Ascending aorta (tissue), 2 donors: ENCODE measurements around the gene CSF3. TPM values are rescaled to one million over a fixed set of nuclear protein-coding genes. Genes with fewer than 3 reads are reported as not detected.

Experiments
- DNase-seq, 2 donors: peaks; one replicate each; pipeline ENCODE4 v3.0.0-alpha.2; 2019; ENCODE audit warnings: low spot score in 2 of 2
- H3K27ac ChIP-seq, 2 donors: fragments of 200-600 bp; sonication (generic); one replicate each; pipeline ENCODE4 v1.5.1; 2016 to 2017; ENCODE audit warnings: mild to moderate bottlenecking in 1 of 2
- H3K27me3 ChIP-seq: fragments of 200-600 bp; sonication (generic); one replicate; pipeline ENCODE4 v1.5.1; 2017
- H3K36me3 ChIP-seq, 2 donors: fragments of 200-600 bp; sonication (generic); one replicate each; pipeline ENCODE4 v1.5.1; 2016
- H3K4me1 ChIP-seq, 2 donors: fragments of 200-600 bp; sonication (generic); one replicate each; pipeline ENCODE4 v1.5.1; 2016 to 2017; ENCODE audit warnings: mild to moderate bottlenecking in 1 of 2
- H3K4me3 ChIP-seq, 2 donors: fragments of 200-600 bp; sonication (generic); one replicate each; pipeline ENCODE4 v1.5.1; 2016 to 2017; ENCODE audit warnings: mild to moderate bottlenecking in 1 of 2
- H3K9me3 ChIP-seq, 2 donors: fragments of 200-600 bp; sonication (generic); one replicate each; pipeline ENCODE4 v1.5.1; 2016
- CTCF ChIP-seq, 3 experiments: fragments of 200-600 bp in 2 of 3; fragments of 450-650 bp in 1 of 3; sonication (generic) in 2 of 3; IDR thresholded peaks; one replicate each; pipeline ENCODE4 v1.5.1; 2016 to 2019; ENCODE audit warnings: antibody characterized with exemption in 3 of 3, mild to moderate bottlenecking in 1 of 3, moderate library complexity in 1 of 3
- intact Hi-C: fragments of 100-400 bp; cut with DNase I; formaldehyde crosslinking; loops from one replicate; pipeline ENCODE4 v1.15.1; 2023
- total RNA-seq: library from RNA; depleted of rRNA; stranded (reverse); fragments of >200 nt; gene quantifications from one replicate; pipeline ENCODE4 v1.1.0, GENCODE V29; 2016

Gene CSF3, protein sequence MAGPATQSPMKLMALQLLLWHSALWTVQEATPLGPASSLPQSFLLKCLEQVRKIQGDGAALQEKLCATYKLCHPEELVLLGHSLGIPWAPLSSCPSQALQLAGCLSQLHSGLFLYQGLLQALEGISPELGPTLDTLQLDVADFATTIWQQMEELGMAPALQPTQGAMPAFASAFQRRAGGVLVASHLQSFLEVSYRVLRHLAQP
- 0.43 TPM for total RNA-seq

- DNase-seq = no peak
- TF ChIP-seq CTCF (IDR thresholded peaks at IDR 0.05) = no peak
- H3K4me3 ChIP-seq = no peak within 1 kb of the TSS
- intact Hi-C loops = no loop called here
- peaks cover 9 to 13% of the 10 kb centered on the region in 2 donors for H3K36me3 ChIP-seq
- no peaks in the 10 kb centered on the region for H3K27me3 ChIP-seq
- no peaks in the 10 kb centered on the region for H3K9me3 ChIP-seq
- peak within 1 kb of the TSS; percentile 14 to 18 for H3K27ac ChIP-seq
- peaks cover 0 to 16% of the 10 kb centered on the region in 2 donors for H3K4me1 ChIP-seq
These were observed at the start of gene CSF3 for GRCh38 chr17:40015005-40015997. Gene CSF3 (plus strand): TSS chr17:40015440. CDS start chr17:40015475, 35 bp downstream.

DNA sequence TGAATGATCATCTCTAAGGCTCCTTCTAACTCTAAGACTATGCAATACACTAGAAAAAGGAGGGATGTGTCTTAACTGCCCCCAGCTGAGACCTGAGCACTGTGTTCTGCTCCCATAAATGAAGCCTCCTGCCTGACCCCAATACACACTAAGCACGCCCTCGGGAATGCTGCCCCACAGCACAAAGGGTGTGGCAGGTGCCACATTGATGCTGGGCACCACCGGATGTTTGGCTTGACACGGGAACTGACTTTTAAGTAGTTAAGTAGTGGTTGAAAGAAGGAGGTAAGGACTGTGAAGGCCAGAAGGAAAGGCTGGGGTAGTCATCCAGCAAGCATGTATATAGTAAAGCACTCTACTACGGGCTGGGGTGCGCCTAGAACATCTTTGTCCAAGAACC is 48.5 kb upstream of the CSF3 start:
- no peaks in the 10 kb centered on the region for H3K4me1 ChIP-seq
- H3K4me3 ChIP-seq = no peak overlapping the region
- no peaks in the 10 kb centered on the region for H3K27me3 ChIP-seq
- intact Hi-C loops = no loop called here
- H3K9me3 ChIP-seq = no peaks in the 10 kb centered on the region
- no peak for TF ChIP-seq CTCF (IDR thresholded peaks at IDR 0.05)
- H3K27ac ChIP-seq = no peak overlapping the region
- no peak for DNase-seq
- no peaks in the 10 kb centered on the region for H3K36me3 ChIP-seq

- Histone ChIP-seq H3K27me3 (no peaks in the 10 kb centered on the region), H3K36me3 (no peaks in the 10 kb centered on the region), H3K4me3 (no peak overlapping the region), H3K27ac (no peak overlapping the region), H3K9me3 (no peaks in the 10 kb centered on the region), H3K4me1 (no peaks in the 10 kb centered on the region)
- no peak for DNase-seq
- TF ChIP-seq CTCF (IDR thresholded peaks at IDR 0.05) = no peak
- intact Hi-C loops = no loop called here
These were observed 46.5 kb upstream of the CSF3 start for GRCh38 chr17:39968761-39969160.

GRCh38 chr17:39969375-39969774 is 45.9 kb upstream of the CSF3 start:
- Histone ChIP-seq H3K9me3 (no peaks in the 10 kb centered on the region), H3K36me3 (no peaks in the 10 kb centered on the region), H3K4me3 (no peak overlapping the region), H3K4me1 (no peaks in the 10 kb centered on the region), H3K27me3 (no peaks in the 10 kb centered on the region), H3K27ac (no peak overlapping the region)
- DNase-seq = no peak
- no peak for TF ChIP-seq CTCF (IDR thresholded peaks at IDR 0.05)
- intact Hi-C loops = no loop called here

- intact Hi-C loops = no loop called here
- Histone ChIP-seq H3K4me1 (no peaks in the 10 kb centered on the region), H3K27me3 (no peaks in the 10 kb centered on the region), H3K4me3 (no peak overlapping the region), H3K9me3 (no peaks in the 10 kb centered on the region), H3K27ac (no peak overlapping the region), H3K36me3 (no peaks in the 10 kb centered on the region)
- no peak for DNase-seq
- TF ChIP-seq CTCF (IDR thresholded peaks at IDR 0.05) = no peak
These were observed 45.0 kb upstream of the CSF3 start for GRCh38 chr17:39970157-39970692.
